Measurements from ENCODE around the gene TATDN3.

TATDN3 gene

GRCh38 chr1:212783976-212784375 lies 7.7 kb upstream of the TATDN3 start:
- TF ChIP-seq CTCF (IDR thresholded peaks at IDR 0.05; ENCODE audit: borderline replicate concordance, extremely low read depth, low read length, poor library complexity, severe bottlenecking) (no peak), EZH2 (IDR thresholded peaks at IDR 0.05; ENCODE audit: borderline replicate concordance, low read depth, low read length, severe bottlenecking) (no peak)
- DNase-seq = no peak
- Histone ChIP-seq H3K4me1 (ENCODE audit: insufficient read depth, low read length) (peaks cover 10% of the 10 kb centered on the region), H3K9me3 (ENCODE audit: insufficient read depth, low read length, severe bottlenecking) (no peaks in the 10 kb centered on the region), H4K20me1 (ENCODE audit: insufficient read depth, low read length) (no peaks in the 10 kb centered on the region), H3K36me3 (ENCODE audit: insufficient read depth, low read length) (peaks cover 63% of the 10 kb centered on the region), H3K4me3 (ENCODE audit: low read depth in 1 of 2, low read length in 2 of 2) (no peak overlapping the region), H2AFZ (ENCODE audit: low read depth, low read length) (no peak overlapping the region), H3K9ac (ENCODE audit: low read depth, low read length) (no peak overlapping the region), H3K4me2 (ENCODE audit: insufficient read depth, low read length) (no peak overlapping the region), H3K27me3 (ENCODE audit: insufficient read depth, low read length, poor library complexity) (no peaks in the 10 kb centered on the region), H3K79me2 (ENCODE audit: insufficient read depth, low read length) (peaks cover 19% of the 10 kb centered on the region), H3K27ac (ENCODE audit: low read length) (no peak overlapping the region)
- ATAC-seq (ENCODE audit: insufficient read depth, low read depth) = no peak

- no peak overlapping the region for H3K4me3 ChIP-seq (ENCODE audit: low read depth in 1 of 2, low read length in 2 of 2)
- peaks cover 27% of the 10 kb centered on the region for H3K4me1 ChIP-seq (ENCODE audit: insufficient read depth, low read length)
- H3K27me3 ChIP-seq (ENCODE audit: insufficient read depth, low read length, poor library complexity) = no peaks in the 10 kb centered on the region
- no peak overlapping the region for H3K27ac ChIP-seq (ENCODE audit: low read length)
- H2AFZ ChIP-seq (ENCODE audit: low read depth, low read length) = no peak overlapping the region
- peaks cover 60% of the 10 kb centered on the region for H3K36me3 ChIP-seq (ENCODE audit: insufficient read depth, low read length)
- no peaks in the 10 kb centered on the region for H4K20me1 ChIP-seq (ENCODE audit: insufficient read depth, low read length)
- H3K79me2 ChIP-seq (ENCODE audit: insufficient read depth, low read length) = peaks cover 36% of the 10 kb centered on the region
- no peaks in the 10 kb centered on the region for H3K9me3 ChIP-seq (ENCODE audit: insufficient read depth, low read length, severe bottlenecking)
- no peak overlapping the region for H3K9ac ChIP-seq (ENCODE audit: low read depth, low read length)
- no peak overlapping the region for H3K4me2 ChIP-seq (ENCODE audit: insufficient read depth, low read length)
- ATAC-seq (ENCODE audit: insufficient read depth, low read depth) (no peak), DNase-seq (no peak)
- TF ChIP-seq CTCF (IDR thresholded peaks at IDR 0.05; ENCODE audit: borderline replicate concordance, extremely low read depth, low read length, poor library complexity, severe bottlenecking) (no peak), EZH2 (IDR thresholded peaks at IDR 0.05; ENCODE audit: borderline replicate concordance, low read depth, low read length, severe bottlenecking) (no peak)
Observed at GRCh38 chr1:212785871-212786270, 5.8 kb upstream of the TATDN3 start.

GRCh38 chr1:212791261-212791675 lies 426 bp upstream of the TATDN3 start:
- DNase-seq = no peak
- no peaks in the 10 kb centered on the region for H3K9me3 ChIP-seq (ENCODE audit: insufficient read depth, low read length, severe bottlenecking)
- H4K20me1 ChIP-seq (ENCODE audit: insufficient read depth, low read length) = no peaks in the 10 kb centered on the region
- peak overlapping the region; percentile 66 to 68 for H3K4me3 ChIP-seq (ENCODE audit: low read depth in 1 of 2, low read length in 2 of 2)
- H3K4me1 ChIP-seq (ENCODE audit: insufficient read depth, low read length) = peaks cover 55% of the 10 kb centered on the region
- peak; percentile 72 for ATAC-seq (ENCODE audit: insufficient read depth, low read depth)
- peaks cover 62% of the 10 kb centered on the region for H3K79me2 ChIP-seq (ENCODE audit: insufficient read depth, low read length)
- peak overlapping the region; percentile 90 for H2AFZ ChIP-seq (ENCODE audit: low read depth, low read length)
- H3K27me3 ChIP-seq (ENCODE audit: insufficient read depth, low read length, poor library complexity) = no peaks in the 10 kb centered on the region
- peaks cover 16% of the 10 kb centered on the region for H3K36me3 ChIP-seq (ENCODE audit: insufficient read depth, low read length)
- H3K4me2 ChIP-seq (ENCODE audit: insufficient read depth, low read length) = peak overlapping the region; percentile 91
- TF ChIP-seq CTCF (IDR thresholded peaks at IDR 0.05; ENCODE audit: borderline replicate concordance, extremely low read depth, low read length, poor library complexity, severe bottlenecking) = no peak
- no peak for TF ChIP-seq EZH2 (IDR thresholded peaks at IDR 0.05; ENCODE audit: borderline replicate concordance, low read depth, low read length, severe bottlenecking)
- H3K9ac ChIP-seq (ENCODE audit: low read depth, low read length) = peak overlapping the region; percentile 80
- H3K27ac ChIP-seq (ENCODE audit: low read length) = peak overlapping the region; percentile 72

All from DND-41 (cell line).